Suprapubic skin (tissue), 4 donors: ENCODE results near the gene OTOG. TPM values are rescaled to one million over a fixed set of nuclear protein-coding genes. Genes with fewer than 3 reads are reported as not detected.

Source experiments
- DNase-seq, 2 donors: peaks; one replicate each; pipeline ENCODE4 v3.0.0-alpha.2; 2019; ENCODE audit warnings: low spot score in 2 of 2
- H3K27ac ChIP-seq: fragments of 200-600 bp; sonication (generic); one replicate; pipeline ENCODE4 v1.5.1; 2019
- H3K27me3 ChIP-seq: fragments of 200-600 bp; sonication (generic); one replicate; pipeline ENCODE4 v1.5.1; 2019
- H3K36me3 ChIP-seq: fragments of 200-600 bp; sonication (generic); one replicate; pipeline ENCODE4 v1.5.1; 2019
- H3K4me1 ChIP-seq: fragments of 200-600 bp; sonication (generic); one replicate; pipeline ENCODE4 v1.5.1; 2019
- H3K4me3 ChIP-seq: fragments of 200-600 bp; sonication (generic); one replicate; pipeline ENCODE4 v1.5.1; 2019; ENCODE audit warnings: mild to moderate bottlenecking
- H3K9me3 ChIP-seq: fragments of 200-600 bp; sonication (generic); one replicate; pipeline ENCODE4 v1.5.1; 2019
- EP300 ChIP-seq: sonication (generic); formaldehyde crosslinking; IDR thresholded peaks from one replicate; pipeline ENCODE4 v1.6.1; 2017; ENCODE audit warnings: antibody characterized with exemption
- POLR2A ChIP-seq, 2 donors: fragments of 450-650 bp; IDR thresholded peaks; one replicate each; pipeline ENCODE4 v1.6.1; 2017; ENCODE audit warnings: antibody characterized with exemption in 2 of 2, mild to moderate bottlenecking in 2 of 2, moderate library complexity in 2 of 2
- POLR2AphosphoS5 ChIP-seq, 3 donors: sonication (generic); formaldehyde crosslinking; IDR thresholded peaks; one replicate each; pipeline ENCODE4 v1.6.1; 2017; ENCODE audit warnings: antibody characterized with exemption in 3 of 3
- WGBS: methylation state at CpG from one replicate; pipeline ENCODE4 v1.1.5; 2018; 5-methylcytosine and 5-hydroxymethylcytosine counted together
- total RNA-seq, 4 donors: library from RNA; depleted of rRNA; stranded (reverse); fragments of >200 nt; gene quantifications; one replicate each; pipeline ENCODE4 v1.1.0, GENCODE V29; 2016
- TF ChIP-seq, protein P1 (sequence below), 2 donors: fragments of 200-600 bp in 1 of 2; fragments of 450-650 bp in 1 of 2; sonication (generic) in 1 of 2; IDR thresholded peaks; one replicate each; pipeline ENCODE4 v1.5.1; 2016 to 2019; ENCODE audit warnings: antibody characterized with exemption in 2 of 2, mild to moderate bottlenecking in 1 of 2, moderate library complexity in 1 of 2

OTOG gene
- total RNA-seq, 4 donors from 2014 or later = not detected

DNA sequence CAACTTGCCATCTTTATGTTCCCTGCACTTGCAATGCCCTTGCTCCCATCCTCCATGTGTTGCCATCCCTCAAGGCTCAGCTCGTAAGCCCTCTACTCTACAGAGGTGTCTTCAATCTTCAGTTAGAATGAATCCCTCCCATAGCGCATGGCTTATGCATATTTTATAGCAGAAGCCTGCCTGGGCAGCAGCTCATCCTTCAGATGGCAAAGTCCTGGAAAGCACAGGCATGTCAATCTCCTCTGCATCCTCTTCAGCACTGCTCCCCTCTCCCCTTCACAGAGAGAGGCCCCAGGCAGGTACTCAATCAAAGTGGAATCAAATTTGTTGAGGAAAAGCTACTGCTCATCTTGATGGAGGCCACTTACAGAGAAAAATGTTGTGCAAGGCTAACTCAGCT is 39.3 kb upstream of the OTOG start:
- Histone ChIP-seq H3K4me3 (no peak overlapping the region), H3K27me3 (peaks cover 9% of the 10 kb centered on the region), H3K27ac (no peak overlapping the region), H3K9me3 (no peaks in the 10 kb centered on the region), H3K36me3 (no peaks in the 10 kb centered on the region), H3K4me1 (no peaks in the 10 kb centered on the region)
- TF ChIP-seq, protein P1, sequence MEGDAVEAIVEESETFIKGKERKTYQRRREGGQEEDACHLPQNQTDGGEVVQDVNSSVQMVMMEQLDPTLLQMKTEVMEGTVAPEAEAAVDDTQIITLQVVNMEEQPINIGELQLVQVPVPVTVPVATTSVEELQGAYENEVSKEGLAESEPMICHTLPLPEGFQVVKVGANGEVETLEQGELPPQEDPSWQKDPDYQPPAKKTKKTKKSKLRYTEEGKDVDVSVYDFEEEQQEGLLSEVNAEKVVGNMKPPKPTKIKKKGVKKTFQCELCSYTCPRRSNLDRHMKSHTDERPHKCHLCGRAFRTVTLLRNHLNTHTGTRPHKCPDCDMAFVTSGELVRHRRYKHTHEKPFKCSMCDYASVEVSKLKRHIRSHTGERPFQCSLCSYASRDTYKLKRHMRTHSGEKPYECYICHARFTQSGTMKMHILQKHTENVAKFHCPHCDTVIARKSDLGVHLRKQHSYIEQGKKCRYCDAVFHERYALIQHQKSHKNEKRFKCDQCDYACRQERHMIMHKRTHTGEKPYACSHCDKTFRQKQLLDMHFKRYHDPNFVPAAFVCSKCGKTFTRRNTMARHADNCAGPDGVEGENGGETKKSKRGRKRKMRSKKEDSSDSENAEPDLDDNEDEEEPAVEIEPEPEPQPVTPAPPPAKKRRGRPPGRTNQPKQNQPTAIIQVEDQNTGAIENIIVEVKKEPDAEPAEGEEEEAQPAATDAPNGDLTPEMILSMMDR (IDR thresholded peaks at IDR 0.05) = no peak
- TF ChIP-seq POLR2AphosphoS5 (IDR thresholded peaks at IDR 0.05) (no peak), EP300 (no peak), POLR2A (IDR thresholded peaks at IDR 0.05) (no peak)
- WGBS = 68% methylated on average over 2 of the region's 2 CpGs
- DNase-seq = no peak

DNA sequence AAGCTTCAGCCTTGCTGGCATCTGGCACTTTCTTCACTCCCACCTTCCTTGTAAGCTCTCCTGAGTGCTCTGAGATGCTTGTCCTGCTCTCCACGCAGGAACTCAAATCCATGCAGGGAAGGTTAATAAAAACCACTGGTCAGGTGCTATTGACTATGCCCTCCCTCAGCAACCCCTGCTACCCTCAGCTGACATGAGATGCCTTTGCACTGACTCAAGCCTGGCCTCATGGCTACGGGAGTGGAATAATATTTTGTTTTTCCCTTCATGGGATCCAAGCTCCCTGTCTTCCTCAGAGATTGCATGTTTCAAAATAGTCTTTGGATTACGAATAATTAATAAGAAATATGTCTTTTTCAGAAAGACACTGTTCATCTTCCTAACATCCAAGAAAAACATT is 38.8 kb upstream of the OTOG start:
- no peaks in the 10 kb centered on the region for H3K4me1 ChIP-seq
- WGBS = 35% methylated on average over 3 of the region's 3 CpGs
- TF ChIP-seq, protein P1 (IDR thresholded peaks at IDR 0.05) = no peak
- no peak for TF ChIP-seq POLR2A (IDR thresholded peaks at IDR 0.05)
- no peak for TF ChIP-seq EP300
- TF ChIP-seq POLR2AphosphoS5 (IDR thresholded peaks at IDR 0.05) = no peak
- no peak overlapping the region for H3K27ac ChIP-seq
- no peak for DNase-seq
- no peaks in the 10 kb centered on the region for H3K36me3 ChIP-seq
- peaks cover 9% of the 10 kb centered on the region for H3K27me3 ChIP-seq
- no peaks in the 10 kb centered on the region for H3K9me3 ChIP-seq
- no peak overlapping the region for H3K4me3 ChIP-seq

DNA sequence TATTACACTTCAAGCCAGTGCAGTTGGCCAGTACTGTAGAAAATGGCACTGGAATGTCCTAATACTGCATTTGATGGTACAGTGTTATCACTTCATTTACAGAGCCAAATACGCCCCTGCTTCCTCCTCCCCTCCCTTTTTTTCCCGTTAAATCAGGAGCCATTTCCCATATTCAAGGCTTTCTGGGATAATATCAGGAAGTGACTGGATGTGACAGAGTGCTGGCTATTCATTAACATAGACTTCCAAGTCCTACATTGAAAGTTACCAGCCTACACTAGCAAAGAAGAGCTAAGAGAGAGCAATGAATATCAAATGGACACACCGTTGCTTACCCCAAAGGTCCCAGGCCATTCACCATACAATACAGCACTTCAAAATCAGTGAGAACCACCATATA is 38.3 kb upstream of the OTOG start:
- Histone ChIP-seq H3K36me3 (no peaks in the 10 kb centered on the region), H3K4me1 (no peaks in the 10 kb centered on the region), H3K27ac (no peak overlapping the region), H3K27me3 (peaks cover 9% of the 10 kb centered on the region), H3K4me3 (no peak overlapping the region), H3K9me3 (no peaks in the 10 kb centered on the region)
- WGBS = 53% methylated on average over 3 of the region's 3 CpGs
- no peak for DNase-seq
- no peak for TF ChIP-seq POLR2A (IDR thresholded peaks at IDR 0.05)
- no peak for TF ChIP-seq EP300
- no peak for TF ChIP-seq POLR2AphosphoS5 (IDR thresholded peaks at IDR 0.05)
- TF ChIP-seq, protein P1 (IDR thresholded peaks at IDR 0.05) = no peak

DNA sequence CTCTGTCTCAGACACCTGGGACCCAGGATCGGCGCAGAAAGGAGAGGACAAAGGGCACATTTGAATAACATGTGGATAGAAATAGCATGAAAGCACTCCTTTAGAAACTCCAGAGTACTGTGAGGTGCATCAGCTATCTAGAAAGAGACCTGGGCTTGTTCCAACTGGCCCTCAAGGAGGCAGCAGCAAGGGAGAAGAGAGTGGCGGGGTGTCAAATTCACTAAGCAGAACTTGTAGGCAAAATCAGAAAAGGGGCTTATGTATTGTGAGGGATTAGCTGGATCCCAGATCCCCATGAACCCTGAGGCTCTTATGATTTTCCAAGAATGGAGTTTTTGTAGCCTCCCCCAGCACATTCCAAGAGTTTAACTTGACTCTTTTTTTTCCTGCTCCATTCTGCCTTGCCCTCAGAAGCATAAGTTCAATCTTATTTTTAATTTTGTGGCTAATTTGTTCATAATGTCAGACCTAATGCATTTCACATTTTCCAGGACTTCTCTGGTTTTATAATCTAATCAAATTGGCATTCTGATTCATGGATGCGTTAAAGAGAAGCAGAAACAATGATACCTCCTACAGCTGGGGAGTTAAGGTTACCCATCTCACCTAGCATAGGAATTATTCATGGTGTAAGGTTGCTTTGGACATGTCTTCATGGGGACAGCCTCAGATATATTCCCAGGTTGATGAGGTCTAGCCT is 36.4 kb upstream of the OTOG start:
- DNase-seq = no peak
- Histone ChIP-seq H3K4me1 (no peaks in the 10 kb centered on the region), H3K9me3 (no peaks in the 10 kb centered on the region), H3K27me3 (peaks cover 9% of the 10 kb centered on the region), H3K4me3 (no peak overlapping the region), H3K27ac (no peak overlapping the region), H3K36me3 (no peaks in the 10 kb centered on the region)
- 71% methylated on average over 4 of the region's 4 CpGs for WGBS
- TF ChIP-seq POLR2A (IDR thresholded peaks at IDR 0.05) (no peak), POLR2AphosphoS5 (IDR thresholded peaks at IDR 0.05) (no peak), EP300 (no peak)
- TF ChIP-seq, protein P1 (IDR thresholded peaks at IDR 0.05) = no peak

DNA sequence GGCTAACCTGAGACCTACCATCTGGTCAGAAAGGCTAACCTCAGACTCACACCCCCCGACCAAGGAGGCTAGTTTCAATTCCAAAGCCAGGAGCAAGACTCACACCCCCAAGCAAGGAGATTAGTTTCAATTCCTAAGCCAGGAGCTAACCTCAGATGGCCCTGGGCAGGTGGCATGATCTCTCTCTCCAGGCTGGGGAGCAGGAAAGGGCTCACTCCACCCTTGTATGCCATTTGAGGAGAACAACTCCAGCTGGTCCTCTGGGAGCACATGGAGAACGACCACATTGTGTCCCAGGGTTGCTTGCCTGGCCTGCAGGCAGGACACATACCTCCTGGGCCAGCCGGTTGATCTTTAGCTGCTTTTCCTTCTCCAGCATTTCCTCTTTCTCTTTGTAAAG is 35.5 kb upstream of the OTOG start:
- 50% methylated on average over 3 of the region's 3 CpGs for WGBS
- no peaks in the 10 kb centered on the region for H3K9me3 ChIP-seq
- no peak overlapping the region for H3K4me3 ChIP-seq
- H3K27me3 ChIP-seq = peaks cover 9% of the 10 kb centered on the region
- H3K36me3 ChIP-seq = no peaks in the 10 kb centered on the region
- TF ChIP-seq POLR2A (IDR thresholded peaks at IDR 0.05) = no peak
- TF ChIP-seq EP300 = no peak
- no peak overlapping the region for H3K27ac ChIP-seq
- DNase-seq = no peak
- H3K4me1 ChIP-seq = no peaks in the 10 kb centered on the region

DNA sequence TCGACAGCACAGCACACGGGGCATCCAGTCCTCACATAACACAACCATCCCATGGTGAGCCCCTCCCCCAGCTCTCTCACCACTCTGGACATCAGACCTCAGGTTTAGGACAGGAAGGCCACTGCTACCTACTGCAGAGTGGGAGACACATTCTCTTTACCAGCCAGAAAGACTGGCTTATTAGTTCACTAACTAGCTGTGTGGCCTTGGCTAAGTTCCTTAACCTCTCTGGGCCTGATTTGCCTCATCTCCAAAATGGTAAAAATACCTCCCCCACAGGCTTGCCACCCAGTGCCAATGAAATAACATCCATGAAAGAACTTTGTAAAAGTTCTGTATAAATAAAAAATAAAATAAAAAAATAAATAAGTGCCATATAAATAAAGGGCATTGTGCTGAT is 35.0 kb upstream of the OTOG start:
- TF ChIP-seq POLR2AphosphoS5 (IDR thresholded peaks at IDR 0.05) (no peak), POLR2A (IDR thresholded peaks at IDR 0.05) (no peak), EP300 (no peak)
- TF ChIP-seq, protein P1 (IDR thresholded peaks at IDR 0.05) = no peak
- no peak overlapping the region for H3K27ac ChIP-seq
- no peak overlapping the region for H3K4me3 ChIP-seq
- H3K4me1 ChIP-seq = no peaks in the 10 kb centered on the region
- H3K27me3 ChIP-seq = peaks cover 9% of the 10 kb centered on the region
- 73% methylated on average over 2 of the region's 2 CpGs for WGBS
- H3K9me3 ChIP-seq = no peaks in the 10 kb centered on the region
- DNase-seq = no peak
- H3K36me3 ChIP-seq = no peaks in the 10 kb centered on the region
